CD4-positive, alpha-beta T cell treated with Interleukin-6 for 4 hours (primary cell): ENCODE data around the gene TTLL8.
A peak's percentile ranks its signal among the peaks of the same experiment; 100 is the strongest.
"Not testable (repeated sequence)": the region's sequence is repeated elsewhere in the genome, so short reads cannot be mapped to it uniquely, and the experiment has no call there.

Experiments used
- DNase-seq: peaks from one replicate; pipeline ENCODE4 v3.0.0-alpha.2; 2020; ENCODE audit warnings: mixed read lengths

Gene TTLL8

GRCh38 chr22:49999063-49999945 is 58.8 kb downstream of the TTLL8 start:
- no peak for DNase-seq

GRCh38 chr22:49998718-49999062 is 59.4 kb downstream of the TTLL8 start:
- no peak for DNase-seq

GRCh38 chr22:49997932-49998717 is 60.0 kb downstream of the TTLL8 start:
- DNase-seq = no peak

GRCh38 chr22:49997251-49997599 is 60.9 kb downstream of the TTLL8 start:
- DNase-seq = no peak

GRCh38 chr22:49996518-49997250 is 61.4 kb downstream of the TTLL8 start:
- no peak for DNase-seq

- DNase-seq = no peak
Measured at GRCh38 chr22:49996119-49996517, 62.0 kb downstream of the TTLL8 start.

- no peak for DNase-seq
Measured at GRCh38 chr22:49995361-49996118, 62.6 kb downstream of the TTLL8 start.

GRCh38 chr22:49995041-49995360 is 63.1 kb downstream of the TTLL8 start:
- DNase-seq = no peak

GRCh38 chr22:49994361-49995040 is 63.6 kb downstream of the TTLL8 start:
- DNase-seq = no peak

GRCh38 chr22:49993649-49994360 is 64.3 kb downstream of the TTLL8 start:
- no peak for DNase-seq

- DNase-seq = peak; percentile 84
Measured at GRCh38 chr22:49992921-49993648, 65.0 kb downstream of the TTLL8 start.

- DNase-seq = no peak
Measured at GRCh38 chr22:49991907-49992533, 66.1 kb downstream of the TTLL8 start.

GRCh38 chr22:49991167-49991566 is 66.9 kb downstream of the TTLL8 start:
- no peak for DNase-seq

- not testable (repeated sequence) for DNase-seq
Measured at GRCh38 chr22:49989826-49990225, 68.3 kb downstream of the TTLL8 start.

- DNase-seq = no peak
Measured at GRCh38 chr22:49986325-49986724, 71.8 kb downstream of the TTLL8 start.

- peak; percentile 67 for DNase-seq
Measured at GRCh38 chr22:49983148-49984042, 74.7 kb downstream of the TTLL8 start.

- DNase-seq = not testable (repeated sequence)
Measured at GRCh38 chr22:49981799-49982198, 76.3 kb downstream of the TTLL8 start.

GRCh38 chr22:49979587-49980264 is 78.4 kb downstream of the TTLL8 start:
- DNase-seq = peak; percentile 54

GRCh38 chr22:49977578-49977977 is 80.5 kb downstream of the TTLL8 start:
- DNase-seq = no peak
